ENCODE measurements around the gene PRTG.

DNA sequence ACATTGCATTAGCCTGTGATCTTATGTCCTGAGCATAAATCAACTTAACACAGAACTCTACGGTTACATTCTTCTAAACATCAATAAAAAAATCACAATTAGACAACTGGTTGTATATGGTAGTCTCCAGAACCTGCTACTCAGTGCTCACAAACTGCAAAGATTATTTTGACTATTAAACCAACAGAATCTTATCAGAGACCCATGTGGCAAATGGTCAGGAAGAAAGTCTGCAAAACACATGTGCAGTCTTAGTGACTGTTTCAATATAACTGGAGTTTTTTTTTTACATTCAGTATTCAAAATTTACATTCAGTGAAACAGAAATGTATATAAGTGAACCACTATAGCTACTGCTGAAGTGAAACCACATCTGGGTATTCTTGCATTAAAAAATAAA is 127.5 kb downstream of the PRTG start:
- TF ChIP-seq CTCF (IDR thresholded peaks at IDR 0.05 in 4 of 5, conservative IDR thresholded peaks at IDR 0.05 in 1 of 5) = no peak
- no peak for TF ChIP-seq POLR2A (IDR thresholded peaks at IDR 0.05)
